A673 (cell line): ENCODE data around the gene THSD4. TPM values are rescaled to one million over a fixed set of nuclear protein-coding genes. Genes with fewer than 3 reads are reported as not detected.

ENCODE experiments used
- BruUV-seq: library from RNA; stranded (reverse); fragments of 400-500 nt; replicated peaks from 2 replicates; lab custom pipeline; 2021; lab: Mats Ljungman, UMichigan
- CTCF ChIA-PET: fragments of 300-600 bp; sonication (Branson Sonifier 250); formaldehyde crosslinking; loops from one replicate; lab custom pipeline; 2022; ENCODE audit warnings: antibody characterized with exemption; lab: Charles Lee
- POLR2A ChIA-PET: fragments of 300-600 bp; sonication (Branson Sonifier 250); formaldehyde crosslinking; loops from one replicate; lab custom pipeline; 2022; ENCODE audit warnings: antibody characterized with exemption; ENCODE audit not compliant: low non-redundant PET; lab: Charles Lee
- DNase-seq: peaks from one replicate; pipeline ENCODE4 v3.0.0-alpha.2; 2015; ENCODE audit warnings: low spot score
- H3K27ac ChIP-seq: fragments of 200-600 bp; sonication (generic); 2 replicates; pipeline ENCODE4 v1.5.1; 2016; ENCODE audit warnings: mixed run types, low read depth, mild to moderate bottlenecking, mixed read lengths, antibody characterized with exemption, low read length; ENCODE audit not compliant: poor library complexity, severe bottlenecking
- H3K27me3 ChIP-seq: fragments of 200-600 bp; sonication (generic); replicated peaks from 2 replicates; pipeline ENCODE4 v1.6.1; 2017; ENCODE audit warnings: mixed run types, low read depth, mild to moderate bottlenecking, mixed read lengths, antibody characterized with exemption, low read length; ENCODE audit not compliant: insufficient read depth, poor library complexity
- H3K36me3 ChIP-seq: fragments of 200-600 bp; sonication (generic); 2 replicates; pipeline ENCODE4 v1.6.1; 2016; ENCODE audit warnings: mixed run types, mild to moderate bottlenecking, mixed read lengths, antibody characterized with exemption, low read length; ENCODE audit not compliant: insufficient read depth, poor library complexity, severe bottlenecking
- H3K4me1 ChIP-seq: fragments of 200-600 bp; sonication (generic); 2 replicates; pipeline ENCODE4 v1.6.1; 2017; ENCODE audit warnings: mixed run types, mild to moderate bottlenecking, mixed read lengths, antibody characterized with exemption, low read length; ENCODE audit not compliant: insufficient read depth, poor library complexity, severe bottlenecking
- H3K4me3 ChIP-seq: fragments of 200-600 bp; sonication (generic); 2 replicates; pipeline ENCODE4 v1.5.1; 2016; ENCODE audit warnings: low read depth, mixed run types, mild to moderate bottlenecking, mixed read lengths, low read length; ENCODE audit not compliant: poor library complexity, severe bottlenecking
- H3K9me3 ChIP-seq: fragments of 200-600 bp; sonication (generic); 2 replicates; pipeline ENCODE4 v1.6.1; 2016; ENCODE audit warnings: mixed run types, low read depth, mild to moderate bottlenecking, mixed read lengths, antibody characterized with exemption, low read length; ENCODE audit not compliant: poor library complexity, severe bottlenecking
- EZH2 ChIP-seq: fragments of 200-600 bp; sonication (generic); IDR thresholded peaks from 2 replicates; pipeline ENCODE4 v1.6.1; 2017; ENCODE audit warnings: borderline replicate concordance, low read depth, mild to moderate bottlenecking, mixed read lengths, antibody characterized with exemption, low read length; ENCODE audit not compliant: poor library complexity, severe bottlenecking
- intact Hi-C: fragments of 100-400 bp; cut with micrococcal nuclease; formaldehyde crosslinking; loops from one replicate; pipeline ENCODE4 v1.10.0; 2022; ENCODE audit not compliant: unreplicated experiment
- total RNA-seq: library from RNA; stranded (reverse); gene quantifications from 2 replicates; pipeline ENCODE4 v1.2.3, GENCODE V29; 2021
- TF ChIP-seq, protein P1 (sequence below): fragments of 300-800, 200-600 bp; sonication (generic); conservative IDR thresholded peaks from 2 replicates; pipeline ENCODE4 v1.5.1; 2017; ENCODE audit warnings: low read depth, mild to moderate bottlenecking, antibody characterized with exemption, low read length, moderate library complexity, mixed read lengths

The THSD4 gene
- total RNA-seq, 1 experiment from 2014 or later: 2.4 TPM

DNA sequence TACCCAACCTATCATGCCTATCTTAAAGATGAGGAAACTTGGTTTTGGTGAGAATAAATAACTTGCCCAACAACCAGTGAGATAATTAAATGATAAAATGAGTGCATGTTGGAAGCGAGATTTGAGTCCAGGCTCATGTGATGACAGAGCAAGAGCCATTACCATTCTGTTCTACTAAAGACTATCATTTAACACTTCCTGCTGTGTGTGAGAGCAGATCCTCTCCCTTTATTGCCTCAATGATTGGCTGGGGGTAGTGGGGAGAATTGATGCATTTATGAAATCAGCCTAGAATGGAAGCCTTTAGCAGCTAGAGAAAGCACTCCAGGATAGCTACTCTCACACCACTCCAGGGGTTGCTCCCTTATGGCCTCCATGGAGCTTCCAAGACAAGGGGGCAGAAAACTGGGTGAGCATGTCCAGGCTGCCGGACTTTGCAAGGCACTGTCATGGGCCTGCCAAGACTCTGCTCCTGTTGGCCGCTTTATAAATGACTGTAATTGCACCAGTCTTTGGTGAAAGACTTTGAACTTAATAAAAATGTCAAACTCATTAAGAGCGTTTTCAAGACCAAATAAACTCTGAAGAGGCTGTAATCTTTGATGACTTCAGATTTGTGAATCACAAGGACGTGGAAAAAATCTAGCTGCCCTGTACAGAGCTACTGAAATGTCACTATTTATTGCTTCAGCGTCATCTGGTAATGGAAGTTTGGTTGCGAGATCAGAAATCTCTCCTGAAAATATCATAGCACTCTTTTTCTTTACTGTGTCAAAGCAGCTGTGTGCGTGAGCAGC lies 486.0 kb downstream of the THSD4 start:
- H3K27ac ChIP-seq: no peak overlapping the region
- no peak for DNase-seq
- CTCF ChIA-PET: interaction anchor here (0.9 kb wide), 1 partner anchor 11 kb away, joined by 3 read pairs; no protein-coding TSS in a partner anchor
- no TSS peak for BruUV-seq
- H3K4me3 ChIP-seq: no peak overlapping the region
- no peaks in the 10 kb centered on the region for H3K9me3 ChIP-seq
- no peaks in the 10 kb centered on the region for H3K36me3 ChIP-seq
- intact Hi-C loops: no loop called here
- POLR2A ChIA-PET: no interaction called here
- H3K27me3 ChIP-seq: peaks cover 31% of the 10 kb centered on the region
- no peaks in the 10 kb centered on the region for H3K4me1 ChIP-seq
- TF ChIP-seq, protein P1, sequence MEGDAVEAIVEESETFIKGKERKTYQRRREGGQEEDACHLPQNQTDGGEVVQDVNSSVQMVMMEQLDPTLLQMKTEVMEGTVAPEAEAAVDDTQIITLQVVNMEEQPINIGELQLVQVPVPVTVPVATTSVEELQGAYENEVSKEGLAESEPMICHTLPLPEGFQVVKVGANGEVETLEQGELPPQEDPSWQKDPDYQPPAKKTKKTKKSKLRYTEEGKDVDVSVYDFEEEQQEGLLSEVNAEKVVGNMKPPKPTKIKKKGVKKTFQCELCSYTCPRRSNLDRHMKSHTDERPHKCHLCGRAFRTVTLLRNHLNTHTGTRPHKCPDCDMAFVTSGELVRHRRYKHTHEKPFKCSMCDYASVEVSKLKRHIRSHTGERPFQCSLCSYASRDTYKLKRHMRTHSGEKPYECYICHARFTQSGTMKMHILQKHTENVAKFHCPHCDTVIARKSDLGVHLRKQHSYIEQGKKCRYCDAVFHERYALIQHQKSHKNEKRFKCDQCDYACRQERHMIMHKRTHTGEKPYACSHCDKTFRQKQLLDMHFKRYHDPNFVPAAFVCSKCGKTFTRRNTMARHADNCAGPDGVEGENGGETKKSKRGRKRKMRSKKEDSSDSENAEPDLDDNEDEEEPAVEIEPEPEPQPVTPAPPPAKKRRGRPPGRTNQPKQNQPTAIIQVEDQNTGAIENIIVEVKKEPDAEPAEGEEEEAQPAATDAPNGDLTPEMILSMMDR: no peak
- TF ChIP-seq EZH2: no peak

DNA sequence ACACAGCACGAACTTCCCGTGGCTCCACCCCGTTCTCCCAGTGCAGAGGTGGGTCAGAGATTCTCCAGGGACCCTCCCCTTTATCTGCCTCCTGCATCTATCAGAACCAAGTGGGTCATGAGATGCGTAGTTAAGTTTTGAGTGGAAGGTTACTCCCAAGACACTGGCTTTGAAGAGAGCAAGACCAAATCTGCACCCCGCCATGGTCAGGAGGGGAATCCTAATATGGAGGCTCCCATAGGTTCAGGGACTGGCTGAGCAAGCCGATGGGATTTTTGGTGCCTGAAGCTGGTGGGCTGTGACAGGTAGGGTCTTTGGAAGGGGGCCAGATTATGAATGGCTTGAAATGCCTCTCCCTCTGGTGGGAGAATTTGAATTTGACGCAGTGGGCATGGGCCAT lies 488.1 kb downstream of the THSD4 start:
- Histone ChIP-seq H3K36me3 (no peaks in the 10 kb centered on the region), H3K27ac (no peak overlapping the region), H3K4me1 (no peaks in the 10 kb centered on the region), H3K4me3 (no peak overlapping the region), H3K27me3 (peaks cover 35% of the 10 kb centered on the region), H3K9me3 (no peaks in the 10 kb centered on the region)
- POLR2A ChIA-PET: no interaction called here
- TF ChIP-seq EZH2: no peak
- TF ChIP-seq, protein P1: no peak
- no TSS peak for BruUV-seq
- intact Hi-C loops: no loop called here
- no peak for DNase-seq
- CTCF ChIA-PET: no interaction called here

DNA sequence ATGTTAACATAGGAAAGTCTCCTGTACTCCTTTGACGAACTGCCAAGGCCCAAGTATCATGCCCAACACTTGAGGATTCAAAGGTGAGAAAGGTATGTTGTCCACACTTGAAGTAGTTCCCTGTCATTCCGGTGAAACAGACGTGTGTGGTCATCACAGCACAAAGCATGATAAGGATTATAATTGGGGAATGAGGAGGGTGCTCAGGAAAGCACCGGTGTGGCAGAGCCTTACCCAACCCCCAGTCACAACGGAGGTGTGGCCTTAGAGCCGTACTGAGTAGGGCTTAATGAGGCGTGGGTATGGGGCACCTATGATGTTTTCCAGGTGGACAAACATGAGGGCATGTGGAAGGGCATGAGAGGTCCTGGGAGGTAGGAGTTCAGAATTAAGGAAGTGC lies 492.1 kb downstream of the THSD4 start:
- intact Hi-C loops: no loop called here
- peaks cover 51% of the 10 kb centered on the region for H3K27me3 ChIP-seq
- CTCF ChIA-PET: interaction anchor here (0.5 kb wide), 1 partner anchor 136 kb away, joined by 5 read pairs; no protein-coding TSS in a partner anchor
- no TSS peak for BruUV-seq
- no peaks in the 10 kb centered on the region for H3K9me3 ChIP-seq
- DNase-seq: no peak
- TF ChIP-seq, protein P1: no peak
- TF ChIP-seq EZH2: no peak
- no peaks in the 10 kb centered on the region for H3K36me3 ChIP-seq
- H3K27ac ChIP-seq: no peak overlapping the region
- no peak overlapping the region for H3K4me3 ChIP-seq
- H3K4me1 ChIP-seq: no peaks in the 10 kb centered on the region
- POLR2A ChIA-PET: no interaction called here
